ENCODE measurements around the gene CRTC1. TPM values are rescaled to one million over a fixed set of nuclear protein-coding genes. Genes with fewer than 3 reads are reported as not detected.

CRTC1 gene
- total RNA-seq, 1 donor from 2014 or later = 39.7 TPM

DNA sequence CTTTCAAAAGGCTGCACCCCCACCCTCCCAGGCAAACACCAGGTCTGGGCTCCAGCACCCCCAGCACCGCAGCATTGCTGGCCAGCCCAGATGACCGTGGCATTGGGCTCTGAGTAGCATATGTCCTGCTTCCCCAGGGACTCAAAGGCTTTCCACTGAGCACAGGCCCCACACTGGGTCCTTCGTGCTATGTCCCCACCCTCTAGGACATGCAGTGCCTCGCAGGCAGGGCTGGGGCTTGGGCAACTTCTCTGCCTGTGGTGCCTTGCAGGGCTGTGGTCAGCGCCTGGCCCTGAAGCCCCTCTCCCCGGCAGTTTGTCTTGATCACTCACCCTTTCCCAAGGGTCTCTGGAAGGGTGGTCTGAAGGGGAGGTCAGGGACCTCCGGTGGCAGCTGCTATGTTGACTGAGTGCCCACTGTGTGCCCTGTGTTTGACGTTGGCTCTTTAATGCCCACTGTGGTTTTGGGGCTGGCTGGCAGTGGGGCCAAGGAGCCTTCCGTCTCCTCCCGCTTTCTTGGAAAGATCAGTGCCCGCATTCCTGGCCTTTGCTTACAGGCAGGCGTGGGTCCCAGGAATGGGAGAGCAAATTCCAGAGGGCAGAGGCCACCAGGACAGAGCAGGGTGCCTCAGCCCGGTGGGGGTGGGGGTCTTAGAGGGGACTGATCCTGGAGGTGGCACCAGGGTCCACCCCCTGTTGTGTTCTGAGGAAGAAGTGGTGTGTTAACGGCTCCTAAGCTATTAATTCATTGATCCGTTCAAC is 20.3 kb upstream of the CRTC1 start:
- no peak overlapping the region for H3K27ac Mint-ChIP-seq
- peaks cover 1% of the 10 kb centered on the region for H3K36me3 Mint-ChIP-seq (ENCODE audit: insufficient read depth)
- DNase-seq (ENCODE audit: low spot score, unreplicated experiment) = no peak
- TF ChIP-seq, protein P1, sequence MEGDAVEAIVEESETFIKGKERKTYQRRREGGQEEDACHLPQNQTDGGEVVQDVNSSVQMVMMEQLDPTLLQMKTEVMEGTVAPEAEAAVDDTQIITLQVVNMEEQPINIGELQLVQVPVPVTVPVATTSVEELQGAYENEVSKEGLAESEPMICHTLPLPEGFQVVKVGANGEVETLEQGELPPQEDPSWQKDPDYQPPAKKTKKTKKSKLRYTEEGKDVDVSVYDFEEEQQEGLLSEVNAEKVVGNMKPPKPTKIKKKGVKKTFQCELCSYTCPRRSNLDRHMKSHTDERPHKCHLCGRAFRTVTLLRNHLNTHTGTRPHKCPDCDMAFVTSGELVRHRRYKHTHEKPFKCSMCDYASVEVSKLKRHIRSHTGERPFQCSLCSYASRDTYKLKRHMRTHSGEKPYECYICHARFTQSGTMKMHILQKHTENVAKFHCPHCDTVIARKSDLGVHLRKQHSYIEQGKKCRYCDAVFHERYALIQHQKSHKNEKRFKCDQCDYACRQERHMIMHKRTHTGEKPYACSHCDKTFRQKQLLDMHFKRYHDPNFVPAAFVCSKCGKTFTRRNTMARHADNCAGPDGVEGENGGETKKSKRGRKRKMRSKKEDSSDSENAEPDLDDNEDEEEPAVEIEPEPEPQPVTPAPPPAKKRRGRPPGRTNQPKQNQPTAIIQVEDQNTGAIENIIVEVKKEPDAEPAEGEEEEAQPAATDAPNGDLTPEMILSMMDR (IDR thresholded peaks at IDR 0.05; ENCODE audit: unreplicated experiment) = no peak
- H3K9me3 Mint-ChIP-seq (ENCODE audit: low read depth) = no peaks in the 10 kb centered on the region
- H3K4me3 Mint-ChIP-seq (ENCODE audit: low read depth) = no peak overlapping the region
- H3K4me1 Mint-ChIP-seq (ENCODE audit: low read depth) = peaks cover 2% of the 10 kb centered on the region
- H3K27me3 Mint-ChIP-seq = no peaks in the 10 kb centered on the region

DNA sequence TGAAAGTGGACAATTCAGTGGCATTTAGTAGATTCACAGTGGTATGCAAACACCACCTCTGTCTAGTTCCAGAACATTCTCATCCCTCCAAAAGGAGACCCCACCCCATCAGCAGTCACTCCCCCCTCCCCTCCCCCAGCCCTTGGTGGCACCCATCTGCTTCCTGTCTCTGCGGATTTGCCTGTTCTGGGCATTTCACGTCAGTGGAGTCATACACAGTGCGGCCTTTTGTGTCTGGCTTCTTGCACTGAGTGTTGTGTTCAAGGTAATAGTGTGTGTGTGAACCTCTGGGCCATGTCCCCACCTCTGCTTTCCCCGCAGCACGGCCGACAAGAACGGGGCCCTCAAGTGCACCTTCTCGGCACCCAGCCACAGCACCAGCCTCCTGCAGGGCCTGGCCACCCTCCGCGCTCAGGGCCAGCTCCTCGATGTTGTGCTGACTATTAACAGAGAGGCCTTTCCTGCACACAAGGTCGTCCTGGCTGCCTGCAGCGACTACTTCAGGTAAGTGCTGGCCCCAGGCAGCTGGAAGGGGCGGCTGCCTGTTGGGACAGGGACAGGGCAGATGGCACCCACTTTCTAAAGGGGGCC is 19.4 kb upstream of the CRTC1 start:
- TF ChIP-seq, protein P1 (IDR thresholded peaks at IDR 0.05; ENCODE audit: unreplicated experiment) = no peak
- no peak for DNase-seq (ENCODE audit: low spot score, unreplicated experiment)
- Mint-ChIP-seq H3K27ac (no peak overlapping the region), H3K36me3 (ENCODE audit: insufficient read depth) (peaks cover 1% of the 10 kb centered on the region), H3K27me3 (no peaks in the 10 kb centered on the region), H3K4me3 (ENCODE audit: low read depth) (no peak overlapping the region), H3K9me3 (ENCODE audit: low read depth) (no peaks in the 10 kb centered on the region), H3K4me1 (ENCODE audit: low read depth) (peaks cover 2% of the 10 kb centered on the region)

DNA sequence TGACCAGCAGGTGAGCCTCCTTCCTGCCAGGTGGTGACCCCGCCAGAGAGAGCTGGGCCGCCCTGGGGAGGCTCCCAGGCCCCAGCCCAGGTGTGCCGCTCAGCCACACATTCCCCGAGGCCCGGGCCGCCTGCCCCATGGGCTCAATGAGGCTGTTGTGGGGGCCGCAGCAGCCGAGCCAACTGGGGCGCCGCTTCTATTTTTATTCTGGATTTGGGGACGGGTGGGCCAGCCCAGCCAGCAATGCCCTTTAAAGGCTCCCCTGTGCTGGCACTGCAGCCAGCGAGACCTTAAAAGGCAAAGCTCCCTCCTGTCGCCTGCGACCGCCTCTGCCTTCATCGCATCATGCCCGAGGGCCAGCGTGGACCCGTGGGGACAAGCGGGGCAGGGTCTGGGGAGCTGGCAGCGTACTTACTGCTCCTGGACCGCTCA is 17.7 kb upstream of the CRTC1 start:
- peaks cover 2% of the 10 kb centered on the region for H3K4me1 Mint-ChIP-seq (ENCODE audit: low read depth)
- no peaks in the 10 kb centered on the region for H3K27me3 Mint-ChIP-seq
- no peak for DNase-seq (ENCODE audit: low spot score, unreplicated experiment)
- H3K9me3 Mint-ChIP-seq (ENCODE audit: low read depth) = no peaks in the 10 kb centered on the region
- TF ChIP-seq, protein P1 (IDR thresholded peaks at IDR 0.05; ENCODE audit: unreplicated experiment) = no peak
- no peak overlapping the region for H3K4me3 Mint-ChIP-seq (ENCODE audit: low read depth)
- peaks cover 4% of the 10 kb centered on the region for H3K36me3 Mint-ChIP-seq (ENCODE audit: insufficient read depth)
- no peak overlapping the region for H3K27ac Mint-ChIP-seq

DNA sequence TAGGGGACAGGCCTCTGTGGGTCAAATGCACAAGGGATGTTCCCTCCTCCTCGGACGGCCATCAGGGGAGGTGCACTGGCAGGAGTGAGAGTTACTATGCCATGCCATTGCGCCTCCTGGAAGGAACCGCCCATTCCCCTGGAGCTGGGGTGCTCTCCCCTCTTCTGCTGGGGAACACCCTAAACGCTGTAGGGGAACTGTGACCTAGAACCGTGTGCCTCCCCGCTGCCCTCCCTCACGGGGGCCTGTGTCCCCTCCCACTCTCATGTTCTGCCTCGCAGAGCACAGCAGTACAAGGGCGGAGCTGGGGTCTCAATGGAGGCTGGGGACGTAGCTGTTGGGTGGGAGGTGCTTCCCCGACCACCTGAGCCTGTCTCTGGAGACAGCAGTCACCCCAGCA is 17.2 kb upstream of the CRTC1 start:
- no peak overlapping the region for H3K27ac Mint-ChIP-seq
- H3K36me3 Mint-ChIP-seq (ENCODE audit: insufficient read depth) = peaks cover 4% of the 10 kb centered on the region
- peaks cover 2% of the 10 kb centered on the region for H3K4me1 Mint-ChIP-seq (ENCODE audit: low read depth)
- no peaks in the 10 kb centered on the region for H3K9me3 Mint-ChIP-seq (ENCODE audit: low read depth)
- H3K4me3 Mint-ChIP-seq (ENCODE audit: low read depth) = no peak overlapping the region
- no peaks in the 10 kb centered on the region for H3K27me3 Mint-ChIP-seq
- no peak for DNase-seq (ENCODE audit: low spot score, unreplicated experiment)
- TF ChIP-seq, protein P1 (IDR thresholded peaks at IDR 0.05; ENCODE audit: unreplicated experiment) = no peak

DNA sequence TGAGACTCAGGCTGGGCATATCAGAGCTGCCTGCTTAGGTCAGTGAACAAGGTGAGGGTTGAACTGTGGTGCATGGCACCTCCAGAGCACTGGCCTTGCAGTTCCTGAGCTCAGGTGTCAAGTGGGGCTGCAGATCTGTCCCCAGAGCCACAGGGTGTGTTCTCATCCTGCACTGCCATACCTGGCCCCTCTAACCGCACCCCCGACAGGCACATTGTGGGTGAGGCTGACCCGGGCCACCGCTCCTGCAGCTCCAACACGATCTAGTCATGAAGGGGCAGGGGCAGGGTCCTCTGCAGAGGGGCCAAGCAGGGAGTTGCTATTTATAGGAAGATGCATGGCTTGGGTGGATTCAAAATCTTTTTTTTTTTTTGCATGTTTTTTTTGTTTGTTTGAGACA is 16.7 kb upstream of the CRTC1 start:
- no peak for DNase-seq (ENCODE audit: low spot score, unreplicated experiment)
- H3K36me3 Mint-ChIP-seq (ENCODE audit: insufficient read depth) = peaks cover 4% of the 10 kb centered on the region
- H3K27me3 Mint-ChIP-seq = no peaks in the 10 kb centered on the region
- H3K27ac Mint-ChIP-seq = no peak overlapping the region
- H3K4me1 Mint-ChIP-seq (ENCODE audit: low read depth) = peaks cover 2% of the 10 kb centered on the region
- TF ChIP-seq, protein P1 (IDR thresholded peaks at IDR 0.05; ENCODE audit: unreplicated experiment) = no peak
- no peak overlapping the region for H3K4me3 Mint-ChIP-seq (ENCODE audit: low read depth)
- H3K9me3 Mint-ChIP-seq (ENCODE audit: low read depth) = no peaks in the 10 kb centered on the region

Data from progenitor cell of endocrine pancreas (in vitro differentiated cells).